Esophagus squamous epithelium (tissue), 4 donors: ENCODE data around the gene MLLT10.

ENCODE experiments used
- POLR2A ChIP-seq, 4 donors: fragments of 450-650 bp; IDR thresholded peaks; one replicate each; pipeline ENCODE4 v1.6.1; 2017; ENCODE audit warnings: antibody characterized with exemption in 4 of 4, mild to moderate bottlenecking in 4 of 4, moderate library complexity in 3 of 4
- TF ChIP-seq, protein P1 (sequence below), 6 experiments: fragments of 450-650 bp in 4 of 6; fragments of 200-600 bp in 2 of 6; sonication (generic) in 2 of 6; IDR thresholded peaks; one replicate each; pipeline ENCODE4 v1.5.1; 2016 to 2019; ENCODE audit warnings: antibody characterized with exemption in 6 of 6, mild to moderate bottlenecking in 4 of 6, moderate library complexity in 4 of 6

- no peak for TF ChIP-seq POLR2A (IDR thresholded peaks at IDR 0.05)
- TF ChIP-seq, protein P1, sequence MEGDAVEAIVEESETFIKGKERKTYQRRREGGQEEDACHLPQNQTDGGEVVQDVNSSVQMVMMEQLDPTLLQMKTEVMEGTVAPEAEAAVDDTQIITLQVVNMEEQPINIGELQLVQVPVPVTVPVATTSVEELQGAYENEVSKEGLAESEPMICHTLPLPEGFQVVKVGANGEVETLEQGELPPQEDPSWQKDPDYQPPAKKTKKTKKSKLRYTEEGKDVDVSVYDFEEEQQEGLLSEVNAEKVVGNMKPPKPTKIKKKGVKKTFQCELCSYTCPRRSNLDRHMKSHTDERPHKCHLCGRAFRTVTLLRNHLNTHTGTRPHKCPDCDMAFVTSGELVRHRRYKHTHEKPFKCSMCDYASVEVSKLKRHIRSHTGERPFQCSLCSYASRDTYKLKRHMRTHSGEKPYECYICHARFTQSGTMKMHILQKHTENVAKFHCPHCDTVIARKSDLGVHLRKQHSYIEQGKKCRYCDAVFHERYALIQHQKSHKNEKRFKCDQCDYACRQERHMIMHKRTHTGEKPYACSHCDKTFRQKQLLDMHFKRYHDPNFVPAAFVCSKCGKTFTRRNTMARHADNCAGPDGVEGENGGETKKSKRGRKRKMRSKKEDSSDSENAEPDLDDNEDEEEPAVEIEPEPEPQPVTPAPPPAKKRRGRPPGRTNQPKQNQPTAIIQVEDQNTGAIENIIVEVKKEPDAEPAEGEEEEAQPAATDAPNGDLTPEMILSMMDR (IDR thresholded peaks at IDR 0.05), result no peak
Measured at GRCh38 chr10:21724020-21724589, 190.1 kb downstream of the MLLT10 start.
